ENCODE measurements around the gene KLHL30. TPM values are rescaled to one million over a fixed set of nuclear protein-coding genes. Genes with fewer than 3 reads are reported as not detected.

Gene KLHL30, protein sequence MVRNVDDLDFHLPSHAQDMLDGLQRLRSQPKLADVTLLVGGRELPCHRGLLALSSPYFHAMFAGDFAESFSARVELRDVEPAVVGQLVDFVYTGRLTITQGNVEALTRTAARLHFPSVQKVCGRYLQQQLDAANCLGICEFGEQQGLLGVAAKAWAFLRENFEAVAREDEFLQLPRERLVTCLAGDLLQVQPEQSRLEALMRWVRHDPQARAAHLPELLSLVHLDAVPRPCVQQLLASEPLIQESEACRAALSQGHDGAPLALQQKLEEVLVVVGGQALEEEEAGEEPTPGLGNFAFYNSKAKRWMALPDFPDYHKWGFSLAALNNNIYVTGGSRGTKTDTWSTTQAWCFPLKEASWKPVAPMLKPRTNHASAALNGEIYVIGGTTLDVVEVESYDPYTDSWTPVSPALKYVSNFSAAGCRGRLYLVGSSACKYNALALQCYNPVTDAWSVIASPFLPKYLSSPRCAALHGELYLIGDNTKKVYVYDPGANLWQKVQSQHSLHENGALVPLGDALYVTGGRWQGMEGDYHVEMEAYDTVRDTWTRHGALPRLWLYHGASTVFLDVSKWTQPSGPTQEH
- 0.14 to 0.30 TPM (median 0.25 TPM) in 5 replicates for total RNA-seq (2022; extraction: Qiagen RNA extraction)

DNA sequence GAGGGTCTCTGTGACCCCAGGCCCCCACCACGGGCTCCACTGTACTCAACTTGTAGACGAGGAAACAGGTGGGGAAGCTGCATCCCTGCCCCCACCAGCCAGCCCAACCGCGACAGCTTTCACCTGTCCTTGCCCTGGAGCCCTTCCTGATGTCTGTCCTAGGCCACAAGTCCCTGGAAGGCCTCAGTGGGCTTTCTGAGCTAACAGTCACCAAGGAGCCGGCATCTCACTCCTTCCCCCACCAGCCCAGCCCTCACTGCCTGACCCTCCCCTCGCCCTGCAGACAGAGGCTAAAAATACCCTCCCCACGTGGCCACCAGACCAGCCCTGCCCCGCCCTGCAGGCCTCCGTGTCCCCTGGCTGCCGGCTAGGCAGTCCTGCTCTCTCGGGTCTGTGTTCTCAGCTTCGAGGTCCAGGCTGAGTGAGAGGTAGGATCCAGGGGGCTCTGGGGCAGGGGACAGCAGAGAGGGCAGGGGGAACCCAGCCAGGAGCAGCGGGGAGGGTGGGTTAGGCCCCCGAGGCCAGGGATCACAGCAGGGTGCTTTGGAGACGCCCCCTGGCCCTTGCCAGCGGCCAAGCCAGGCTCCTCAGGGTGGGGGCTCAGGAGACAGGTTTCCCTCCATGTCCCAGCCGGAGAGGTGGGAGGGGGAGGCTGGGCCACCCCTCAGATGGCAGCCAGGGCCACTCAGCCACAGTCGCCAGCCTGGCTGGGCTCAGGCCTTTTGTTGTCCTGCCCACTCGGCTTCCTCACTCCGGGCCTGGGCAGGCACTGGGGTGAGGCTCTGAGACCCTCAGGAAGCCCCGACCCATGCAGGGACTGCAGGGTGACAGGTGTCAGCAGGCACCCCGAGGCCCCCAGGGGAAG is at the start of gene KLHL30:
Gene KLHL30, plus strand, starts transcription at position 338 of the 865 bp plus-strand sequence. CDS start 2,087 bp downstream, outside the sequence.

DNA sequence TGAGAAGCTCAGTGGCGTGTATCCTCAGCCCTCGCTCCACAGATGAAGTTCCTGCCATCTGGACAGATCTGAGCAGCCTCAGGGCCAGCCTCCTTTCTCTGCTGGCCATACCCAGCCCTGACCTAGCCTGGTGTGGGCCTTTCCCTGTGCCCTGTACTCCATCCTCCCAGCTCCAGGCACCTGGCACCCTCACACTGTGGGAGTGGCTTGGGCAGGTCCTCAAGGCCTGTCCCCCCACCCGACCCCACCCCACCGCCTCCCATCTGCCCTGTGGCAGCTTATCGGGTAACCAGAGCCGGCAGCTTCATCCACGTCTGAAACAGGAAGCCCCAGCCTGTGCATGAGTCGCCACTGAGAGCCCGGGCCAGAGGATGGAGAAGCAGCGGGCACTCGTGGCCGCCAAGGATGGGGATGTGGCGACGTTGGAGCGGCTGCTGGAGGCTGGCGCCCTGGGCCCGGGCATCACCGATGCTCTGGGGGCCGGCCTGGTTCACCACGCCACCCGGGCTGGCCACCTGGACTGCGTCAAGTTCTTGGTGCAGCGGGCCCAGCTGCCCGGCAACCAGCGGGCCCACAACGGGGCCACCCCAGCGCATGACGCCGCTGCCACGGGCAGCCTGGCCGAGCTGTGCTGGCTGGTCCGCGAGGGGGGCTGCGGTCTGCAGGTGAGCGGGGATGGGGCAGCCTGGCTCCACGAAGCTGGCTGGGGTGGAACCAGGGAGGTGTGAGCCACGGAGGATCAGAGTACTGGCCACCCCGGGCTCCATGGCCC is 38.2 kb upstream of the KLHL30 start, which contains the start of gene ESPNL:
Gene ESPNL, plus strand, starts transcription at position 292 of the 772 bp plus-strand sequence. Its CDS starts 80 bp downstream, at position 372.

DNA sequence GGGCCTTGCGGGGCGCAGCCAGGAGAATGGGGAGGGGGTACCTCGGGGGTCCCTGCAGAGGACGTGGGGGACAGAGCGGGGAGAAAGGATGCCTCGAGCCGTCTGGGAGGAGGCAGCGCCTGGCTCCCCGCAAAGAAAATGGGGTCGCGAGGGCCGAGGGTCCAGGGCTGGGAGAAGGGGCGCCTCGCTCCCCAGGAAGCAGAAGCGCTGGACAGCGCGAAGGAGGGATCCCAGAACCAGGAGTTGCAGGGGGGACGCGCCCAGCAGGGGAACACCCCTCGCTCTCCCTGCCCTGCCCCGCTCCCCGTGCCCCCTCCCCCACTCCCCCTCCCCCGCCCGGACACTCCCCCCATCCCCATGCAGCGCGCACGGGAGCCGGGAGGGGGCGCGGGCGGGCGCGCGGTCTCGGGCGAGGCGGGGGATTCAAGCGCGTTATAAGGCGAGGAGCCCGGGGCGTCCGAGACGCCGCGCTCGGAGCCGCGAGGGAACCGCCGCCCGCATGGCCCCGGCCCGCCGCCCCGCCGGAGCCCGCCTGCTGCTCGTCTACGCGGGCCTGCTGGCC is 20.1 kb downstream of the KLHL30 start, which contains the start of gene ERFE:
Gene ERFE, plus strand, starts transcription at position 462 of the 562 bp plus-strand sequence. Its CDS starts 38 bp downstream, at position 500.

Other genes with a start within 250 kb of the KLHL30 start
- 46.1 to 55.2 TPM (median 52.6 TPM) in 5 replicates for gene UBE2F, start 171.7 kb upstream of the KLHL30 start, total RNA-seq (2022; extraction: Qiagen RNA extraction)
- 18.1 to 22.4 TPM (median 20.4 TPM) in 5 replicates for gene SCLY, start 77.7 kb upstream of the KLHL30 start, total RNA-seq (2022; extraction: Qiagen RNA extraction)
- 0.10 to 0.38 TPM (median 0.13 TPM) in 5 replicates for gene ESPNL, start 38.3 kb upstream of the KLHL30 start, total RNA-seq (2022; extraction: Qiagen RNA extraction)
- gene ERFE, start 20.3 kb downstream of the KLHL30 start, total RNA-seq (2022; extraction: Qiagen RNA extraction): 5.7 to 9.7 TPM (median 8.1 TPM) in 5 replicates
- gene ILKAP, start 65.0 kb downstream of the KLHL30 start, total RNA-seq (2022; extraction: Qiagen RNA extraction): 37.9 to 43.8 TPM (median 39.6 TPM) in 5 replicates
- gene HES6, start 101.4 kb downstream of the KLHL30 start, total RNA-seq (2022; extraction: Qiagen RNA extraction): 7.9 to 14.6 TPM (median 13.4 TPM) in 5 replicates
- 5.7 to 7.5 TPM (median 6.4 TPM) in 5 replicates for gene PER2, start 149.9 kb downstream of the KLHL30 start, total RNA-seq (2022; extraction: Qiagen RNA extraction)
- 11.4 to 16.5 TPM (median 12.9 TPM) in 5 replicates for gene TRAF3IP1, start 181.8 kb downstream of the KLHL30 start, total RNA-seq (2022; extraction: Qiagen RNA extraction)